Measurements from ENCODE around the gene GSTT2. TPM values are rescaled to one million over a fixed set of nuclear protein-coding genes. Genes with fewer than 3 reads are reported as not detected.
"Not testable (repeated sequence)": the region's sequence is repeated elsewhere in the genome, so short reads cannot be mapped to it uniquely, and the experiment has no call there.

GSTT2 gene
- total and polyA plus RNA-seq, 10 of the 15 experiments (the other 5 are each of a cell fraction or from before 2014, with no cell fraction given): not detected

- no peak for TF ChIP-seq ZSCAN29 (IDR thresholded peaks at IDR 0.05)
- TF ChIP-seq CBX5 (IDR thresholded peaks at IDR 0.05; ENCODE audit: low read depth): no peak
- TF ChIP-seq ZNF24 (IDR thresholded peaks at IDR 0.05): no peak
- TF ChIP-seq RUNX3 (IDR thresholded peaks at IDR 0.05; ENCODE audit: low read length): no peak
- TF ChIP-seq MLLT1 (IDR thresholded peaks at IDR 0.05): no peak
Observed at GRCh38 chr22:23939017-23939357, 40.9 kb upstream of the GSTT2 start (continued).

- H3K36me3 ChIP-seq (ENCODE audit: control insufficient read depth in 2 of 2, insufficient read depth in 2 of 2, low read length in 1 of 2); RAD21 ChIA-PET (ENCODE audit: unreplicated experiment); H2AFZ ChIP-seq (ENCODE audit: control insufficient read depth, low read depth, low read length); BruUV-seq (replicated peaks); in situ Hi-C loops (cut with MboI); POLR2A ChIA-PET; H3K4me3 ChIP-seq; DNase-seq (ENCODE audit: low read depth, low spot score); H4K20me1 ChIP-seq (ENCODE audit: control insufficient read depth, insufficient read depth); SMC1A ChIA-PET (ENCODE audit: uncharacterized antibody, unreplicated experiment); ATAC-seq; H3K4me2 ChIP-seq (ENCODE audit: control insufficient read depth, insufficient read depth); H3K9ac ChIP-seq (ENCODE audit: control insufficient read depth, insufficient read depth, low read length); FAIRE-seq; H3K4me1 ChIP-seq (ENCODE audit: control insufficient read depth, insufficient read depth, low read length); H3K27ac ChIP-seq (ENCODE audit: control insufficient read depth, insufficient read depth); H3K9me3 ChIP-seq (replicated peaks; ENCODE audit: control insufficient read depth, insufficient read depth, low read length); H3K79me2 ChIP-seq (ENCODE audit: control insufficient read depth, insufficient read depth, low read length); H3K27me3 ChIP-seq (replicated peaks in 1 of 2; ENCODE audit: control insufficient read depth in 2 of 2, insufficient read depth in 2 of 2, low read length in 1 of 2); CTCF ChIA-PET: not testable (repeated sequence)
- intact Hi-C loops (cut with micrococcal nuclease; ENCODE audit: unreplicated experiment): loop anchor here (10.0 kb wide), 1 partner anchor 65 kb away; the partner anchor contains the start of gene GSTT4
- 76% methylated on average over 3 of the region's 14 CpGs for WGBS (ENCODE audit: insufficient coverage, insufficient replicate concordance, low lambda C conversion rate, missing lambda C conversion rate)
Observed at GRCh38 chr22:23940166-23940565, 39.8 kb upstream of the GSTT2 start.

GRCh38 chr22:23947391-23947790, 32.5 kb upstream of the GSTT2 start:
- RAD21 ChIA-PET (ENCODE audit: unreplicated experiment); H3K4me1 ChIP-seq (ENCODE audit: control insufficient read depth, insufficient read depth, low read length); FAIRE-seq; H3K27ac ChIP-seq (ENCODE audit: control insufficient read depth, insufficient read depth); H3K27me3 ChIP-seq (replicated peaks in 1 of 2; ENCODE audit: control insufficient read depth in 2 of 2, insufficient read depth in 2 of 2, low read length in 1 of 2); POLR2A ChIA-PET; H3K79me2 ChIP-seq (ENCODE audit: control insufficient read depth, insufficient read depth, low read length); H3K9ac ChIP-seq (ENCODE audit: control insufficient read depth, insufficient read depth, low read length); ATAC-seq; H3K4me3 ChIP-seq; CTCF ChIA-PET; H2AFZ ChIP-seq (ENCODE audit: control insufficient read depth, low read depth, low read length); DNase-seq (ENCODE audit: low read depth, low spot score); BruUV-seq (replicated peaks); H3K36me3 ChIP-seq (ENCODE audit: control insufficient read depth in 2 of 2, insufficient read depth in 2 of 2, low read length in 1 of 2); H4K20me1 ChIP-seq (ENCODE audit: control insufficient read depth, insufficient read depth); in situ Hi-C loops (cut with MboI); H3K9me3 ChIP-seq (replicated peaks; ENCODE audit: control insufficient read depth, insufficient read depth, low read length); SMC1A ChIA-PET (ENCODE audit: uncharacterized antibody, unreplicated experiment); H3K4me2 ChIP-seq (ENCODE audit: control insufficient read depth, insufficient read depth): not testable (repeated sequence)
- WGBS (ENCODE audit: insufficient coverage, insufficient replicate concordance, low lambda C conversion rate, missing lambda C conversion rate): 0% methylated on average over 1 of the region's 3 CpGs
- intact Hi-C loops (cut with micrococcal nuclease; ENCODE audit: unreplicated experiment): loop anchor here (10.0 kb wide), 1 partner anchor 57 kb away; the partner anchor contains the start of gene GSTT4

- H2AFZ ChIP-seq (ENCODE audit: control insufficient read depth, low read depth, low read length); POLR2A ChIA-PET; H3K27me3 ChIP-seq (replicated peaks in 1 of 2; ENCODE audit: control insufficient read depth in 2 of 2, insufficient read depth in 2 of 2, low read length in 1 of 2); RAD21 ChIA-PET (ENCODE audit: unreplicated experiment); H3K4me3 ChIP-seq; CTCF ChIA-PET; ATAC-seq; SMC1A ChIA-PET (ENCODE audit: uncharacterized antibody, unreplicated experiment); H3K4me2 ChIP-seq (ENCODE audit: control insufficient read depth, insufficient read depth); H3K27ac ChIP-seq (ENCODE audit: control insufficient read depth, insufficient read depth); H3K9ac ChIP-seq (ENCODE audit: control insufficient read depth, insufficient read depth, low read length); FAIRE-seq; BruUV-seq (replicated peaks); DNase-seq (ENCODE audit: low read depth, low spot score); H4K20me1 ChIP-seq (ENCODE audit: control insufficient read depth, insufficient read depth); H3K79me2 ChIP-seq (ENCODE audit: control insufficient read depth, insufficient read depth, low read length); H3K9me3 ChIP-seq (replicated peaks; ENCODE audit: control insufficient read depth, insufficient read depth, low read length); H3K4me1 ChIP-seq (ENCODE audit: control insufficient read depth, insufficient read depth, low read length); H3K36me3 ChIP-seq (ENCODE audit: control insufficient read depth in 2 of 2, insufficient read depth in 2 of 2, low read length in 1 of 2): not testable (repeated sequence)
- WGBS (ENCODE audit: insufficient coverage, insufficient replicate concordance, low lambda C conversion rate, missing lambda C conversion rate): 59% methylated on average over 13 of the region's 18 CpGs
- intact Hi-C loops (cut with micrococcal nuclease; ENCODE audit: unreplicated experiment) (loop anchor here (10.0 kb wide), 3 partner anchors 55 to 295 kb away; partner anchors contain the start of genes GGT5 and GSTT4), in situ Hi-C loops (cut with MboI) (loop anchor here (5.0 kb wide), 1 partner anchor 223 kb away; no protein-coding TSS in a partner anchor)
Observed at GRCh38 chr22:23949764-23950163, 30.2 kb upstream of the GSTT2 start.
